Fibroblast of skin of back (primary cell): Measurements from ENCODE around the gene CCDC127.
A peak's percentile ranks its signal among the peaks of the same experiment; 100 is the strongest.

Experiments
- DNase-seq: peaks from one replicate; pipeline ENCODE4 v3.0.0-alpha.2; 2013

Gene CCDC127

GRCh38 chr5:157126-157715 lies 60.7 kb downstream of the CCDC127 start:
- DNase-seq = no peak

- DNase-seq = no peak
Observed at GRCh38 chr5:156411-157072, 61.4 kb downstream of the CCDC127 start.

GRCh38 chr5:155651-156410 lies 62.1 kb downstream of the CCDC127 start:
- no peak for DNase-seq

GRCh38 chr5:154826-155225 lies 63.1 kb downstream of the CCDC127 start:
- no peak for DNase-seq

GRCh38 chr5:154236-154635 lies 63.7 kb downstream of the CCDC127 start:
- no peak for DNase-seq

- peak; percentile 76 for DNase-seq
Observed at GRCh38 chr5:153256-153655, 64.7 kb downstream of the CCDC127 start.

GRCh38 chr5:152077-152476 lies 65.9 kb downstream of the CCDC127 start:
- no peak for DNase-seq

GRCh38 chr5:150746-151145 lies 67.2 kb downstream of the CCDC127 start:
- DNase-seq = no peak

- DNase-seq = peak; percentile 57
Observed at GRCh38 chr5:149745-150485, 68.0 kb downstream of the CCDC127 start.

- no peak for DNase-seq
Observed at GRCh38 chr5:147751-148150, 70.2 kb downstream of the CCDC127 start.
